ENCODE data around the gene FMO5. TPM values are rescaled to one million over a fixed set of nuclear protein-coding genes. Genes with fewer than 3 reads are reported as not detected.
"Not testable (repeated sequence)": the region's sequence is repeated elsewhere in the genome, so short reads cannot be mapped to it uniquely, and the experiment has no call there.

The FMO5 gene
- polyA plus RNA-seq, 4 donors, result 5.6 to 9.1 (median 8.1) TPM

GRCh38 chr1:147240131-147240721 lies 15.1 kb upstream of the FMO5 start:
- DNase-seq (ENCODE audit: low read depth in 4 of 4, low spot score in 3 of 4), result not testable (repeated sequence)

- DNase-seq (ENCODE audit: low read depth in 4 of 4, low spot score in 3 of 4), result no peak
Observed at GRCh38 chr1:147238925-147239820, 14.0 kb upstream of the FMO5 start.

- DNase-seq (ENCODE audit: low read depth in 4 of 4, low spot score in 3 of 4), result no peak
Observed at GRCh38 chr1:147238053-147238902, 13.1 kb upstream of the FMO5 start.

GRCh38 chr1:147236959-147237791 lies 12.0 kb upstream of the FMO5 start:
- no peak for DNase-seq (ENCODE audit: low read depth in 4 of 4, low spot score in 3 of 4)

- no peak for DNase-seq (ENCODE audit: low read depth in 4 of 4, low spot score in 3 of 4)
Observed at GRCh38 chr1:147236448-147236847, 11.3 kb upstream of the FMO5 start.

- DNase-seq (ENCODE audit: low read depth in 4 of 4, low spot score in 3 of 4), result no peak
Observed at GRCh38 chr1:147235822-147236221, 10.7 kb upstream of the FMO5 start.

GRCh38 chr1:147233903-147234302 lies 8.8 kb upstream of the FMO5 start:
- not testable (repeated sequence) for DNase-seq (ENCODE audit: low read depth in 4 of 4, low spot score in 3 of 4)

GRCh38 chr1:147231032-147231431 lies 5.9 kb upstream of the FMO5 start:
- not testable (repeated sequence) for DNase-seq (ENCODE audit: low read depth in 4 of 4, low spot score in 3 of 4)

GRCh38 chr1:147223740-147224615 lies 1.2 kb downstream of the FMO5 start:
- DNase-seq (ENCODE audit: low read depth in 4 of 4, low spot score in 3 of 4), result no peak

- DNase-seq (ENCODE audit: low read depth in 4 of 4, low spot score in 3 of 4), result no peak
Observed at GRCh38 chr1:147218606-147219005, 6.5 kb downstream of the FMO5 start.

GRCh38 chr1:147217141-147217540 lies 8.0 kb downstream of the FMO5 start:
- no peak for DNase-seq (ENCODE audit: low read depth in 4 of 4, low spot score in 3 of 4)

- no peak for DNase-seq (ENCODE audit: low read depth in 4 of 4, low spot score in 3 of 4)
Observed at GRCh38 chr1:147216124-147216523, 9.0 kb downstream of the FMO5 start.

- no peak for DNase-seq (ENCODE audit: low read depth in 4 of 4, low spot score in 3 of 4)
Observed at GRCh38 chr1:147215540-147215916, 9.6 kb downstream of the FMO5 start.

GRCh38 chr1:147214842-147215539 lies 10.1 kb downstream of the FMO5 start:
- no peak for DNase-seq (ENCODE audit: low read depth in 4 of 4, low spot score in 3 of 4)

GRCh38 chr1:147214325-147214724 lies 10.8 kb downstream of the FMO5 start:
- no peak for DNase-seq (ENCODE audit: low read depth in 4 of 4, low spot score in 3 of 4)

GRCh38 chr1:147213271-147213670 lies 11.9 kb downstream of the FMO5 start:
- no peak for DNase-seq (ENCODE audit: low read depth in 4 of 4, low spot score in 3 of 4)

GRCh38 chr1:147211577-147211976 lies 13.6 kb downstream of the FMO5 start:
- DNase-seq (ENCODE audit: low read depth in 4 of 4, low spot score in 3 of 4), result no peak

GRCh38 chr1:147210987-147211386 lies 14.2 kb downstream of the FMO5 start:
- no peak for DNase-seq (ENCODE audit: low read depth in 4 of 4, low spot score in 3 of 4)
